ENCODE measurements around the gene CD44.

The CD44 gene

GRCh38 chr11:35238882-35239281, 99.9 kb downstream of the CD44 start:
- H3K4me3 ChIP-seq (ENCODE audit: low read length) = no peak overlapping the region
- DNase-seq (ENCODE audit: low read depth) = no peak
- no peak for TF ChIP-seq CTCF (IDR thresholded peaks at IDR 0.05; ENCODE audit: insufficient read depth, low read depth, low read length, missing control alignments)

- no peak overlapping the region for H3K4me3 ChIP-seq (ENCODE audit: low read length)
- TF ChIP-seq CTCF (IDR thresholded peaks at IDR 0.05; ENCODE audit: insufficient read depth, low read depth, low read length, missing control alignments) = no peak
- DNase-seq (ENCODE audit: low read depth) = no peak
These were observed 100.6 kb downstream of the CD44 start for GRCh38 chr11:35239471-35240075.

GRCh38 chr11:35241083-35241482, 102.1 kb downstream of the CD44 start:
- no peak for TF ChIP-seq CTCF (IDR thresholded peaks at IDR 0.05; ENCODE audit: insufficient read depth, low read depth, low read length, missing control alignments)
- no peak overlapping the region for H3K4me3 ChIP-seq (ENCODE audit: low read length)
- DNase-seq (ENCODE audit: low read depth) = no peak

GRCh38 chr11:35241531-35241930, 102.6 kb downstream of the CD44 start:
- TF ChIP-seq CTCF (IDR thresholded peaks at IDR 0.05; ENCODE audit: insufficient read depth, low read depth, low read length, missing control alignments) = no peak
- no peak overlapping the region for H3K4me3 ChIP-seq (ENCODE audit: low read length)
- DNase-seq (ENCODE audit: low read depth) = no peak

GRCh38 chr11:35242412-35243242, 103.7 kb downstream of the CD44 start:
- TF ChIP-seq CTCF (IDR thresholded peaks at IDR 0.05; ENCODE audit: insufficient read depth, low read depth, low read length, missing control alignments) = no peak
- no peak overlapping the region for H3K4me3 ChIP-seq (ENCODE audit: low read length)
- no peak for DNase-seq (ENCODE audit: low read depth)

- H3K4me3 ChIP-seq (ENCODE audit: low read length) = no peak overlapping the region
- TF ChIP-seq CTCF (IDR thresholded peaks at IDR 0.05; ENCODE audit: insufficient read depth, low read depth, low read length, missing control alignments) = no peak
- DNase-seq (ENCODE audit: low read depth) = no peak
These were observed 104.8 kb downstream of the CD44 start for GRCh38 chr11:35243774-35244173.

All from epithelial cell of esophagus (primary cell).